SKM-1 treated with dmso at 0.1 percent for 144 hours (cell line): ENCODE results near the gene ZSWIM4.
"Not testable (repeated sequence)": the region's sequence is repeated elsewhere in the genome, so short reads cannot be mapped to it uniquely, and the experiment has no call there.

Experiments
- DNase-seq: peaks from one replicate; lab custom pipeline; 2025; ENCODE audit not compliant: unreplicated experiment; lab: John Stamatoyannopoulos, UW

The ZSWIM4 gene

GRCh38 chr19:13778398-13778797 is 16.8 kb upstream of the ZSWIM4 start:
- DNase-seq = no peak

- DNase-seq = no peak
Measured at GRCh38 chr19:13778847-13779246, 16.4 kb upstream of the ZSWIM4 start.

GRCh38 chr19:13779794-13780193 is 15.4 kb upstream of the ZSWIM4 start:
- DNase-seq = not testable (repeated sequence)

- no peak for DNase-seq
Measured at GRCh38 chr19:13781547-13781946, 13.7 kb upstream of the ZSWIM4 start.

GRCh38 chr19:13782537-13782936 is 12.7 kb upstream of the ZSWIM4 start:
- DNase-seq = no peak

- DNase-seq = no peak
Measured at GRCh38 chr19:13783565-13784500, 11.4 kb upstream of the ZSWIM4 start.

GRCh38 chr19:13784731-13785452 is 10.4 kb upstream of the ZSWIM4 start:
- DNase-seq = peak; percentile 31

- peak; percentile 32 for DNase-seq
Measured at GRCh38 chr19:13788991-13789390, 6.3 kb upstream of the ZSWIM4 start.

- peak; percentile 98 for DNase-seq
Measured at GRCh38 chr19:13790354-13790753, 4.9 kb upstream of the ZSWIM4 start.

- DNase-seq = not testable (repeated sequence)
Measured at GRCh38 chr19:13793317-13793716, 1.9 kb upstream of the ZSWIM4 start.

- DNase-seq = no peak
Measured at GRCh38 chr19:13794398-13794756, 866 bp upstream of the ZSWIM4 start.

- DNase-seq = no peak
Measured at GRCh38 chr19:13795595-13796300, 505 bp downstream of the ZSWIM4 start.

GRCh38 chr19:13796301-13797057 is 1.2 kb downstream of the ZSWIM4 start:
- no peak for DNase-seq

GRCh38 chr19:13797058-13797440 is 1.8 kb downstream of the ZSWIM4 start:
- DNase-seq = no peak

GRCh38 chr19:13797870-13798269 is 2.6 kb downstream of the ZSWIM4 start:
- no peak for DNase-seq

GRCh38 chr19:13799669-13800068 is 4.4 kb downstream of the ZSWIM4 start:
- DNase-seq = no peak

GRCh38 chr19:13803038-13803437 is 7.8 kb downstream of the ZSWIM4 start:
- no peak for DNase-seq

- DNase-seq = no peak
Measured at GRCh38 chr19:13804830-13805683, 9.8 kb downstream of the ZSWIM4 start.

- no peak for DNase-seq
Measured at GRCh38 chr19:13806728-13807127, 11.5 kb downstream of the ZSWIM4 start.

GRCh38 chr19:13807421-13808021 is 12.3 kb downstream of the ZSWIM4 start:
- DNase-seq = no peak
